Measurements from ENCODE around the gene SECTM1. TPM values are rescaled to one million over a fixed set of nuclear protein-coding genes. Genes with fewer than 3 reads are reported as not detected.

Gene SECTM1
- polyA plus RNA-seq, 1 experiment = 34.4 TPM

- POLR2A ChIA-PET = no interaction called here
- no peaks in the 10 kb centered on the region for H3K27me3 ChIP-seq (ENCODE audit: control insufficient read depth, insufficient read depth, low read length)
- TF ChIP-seq CTCF (IDR thresholded peaks at IDR 0.05; ENCODE audit: insufficient read depth, low read depth, low read length) = no peak
- H3K4me3 ChIP-seq (ENCODE audit: low read depth, low read length) = no peak overlapping the region
- CTCF ChIA-PET = interaction anchor here (1.2 to 2.4 kb wide), 5 partner anchors 9 to 31 kb away, joined by 4 to 11 read pairs (median 8); partner anchors contain the start of genes CD7 and SECTM1
- no peaks in the 10 kb centered on the region for H3K36me3 ChIP-seq (ENCODE audit: control insufficient read depth, insufficient read depth, low read length)
- no peak for DNase-seq (ENCODE audit: low read depth)
These were observed 31.5 kb downstream of the SECTM1 start for GRCh38 chr17:82301916-82302567.

- TF ChIP-seq CTCF (IDR thresholded peaks at IDR 0.05; ENCODE audit: insufficient read depth, low read depth, low read length) = no peak
- Histone ChIP-seq H3K4me3 (ENCODE audit: low read depth, low read length) (no peak overlapping the region), H3K27me3 (ENCODE audit: control insufficient read depth, insufficient read depth, low read length) (no peaks in the 10 kb centered on the region), H3K36me3 (ENCODE audit: control insufficient read depth, insufficient read depth, low read length) (no peaks in the 10 kb centered on the region)
- ChIA-PET CTCF (interaction anchor here (0.6 to 2.4 kb wide), 12 partner anchors 9 to 297 kb away, joined by 3 to 11 read pairs (median 4); partner anchors contain the start of genes CD7 and SECTM1), POLR2A (no interaction called here)
- no peak for DNase-seq (ENCODE audit: low read depth)
These were observed 32.2 kb downstream of the SECTM1 start for GRCh38 chr17:82301300-82301915.

GRCh38 chr17:82300707-82301270 is 32.8 kb downstream of the SECTM1 start:
- ChIA-PET POLR2A (no interaction called here), CTCF (interaction anchor here (0.6 to 2.4 kb wide), 14 partner anchors 10 to 297 kb away, joined by 3 to 11 read pairs (median 4); partner anchors contain the start of genes CD7 and SECTM1)
- DNase-seq (ENCODE audit: low read depth) = no peak
- Histone ChIP-seq H3K27me3 (ENCODE audit: control insufficient read depth, insufficient read depth, low read length) (no peaks in the 10 kb centered on the region), H3K4me3 (ENCODE audit: low read depth, low read length) (no peak overlapping the region), H3K36me3 (ENCODE audit: control insufficient read depth, insufficient read depth, low read length) (no peaks in the 10 kb centered on the region)
- peak; percentile 87 for TF ChIP-seq CTCF (IDR thresholded peaks at IDR 0.05; ENCODE audit: insufficient read depth, low read depth, low read length)

GRCh38 chr17:82300228-82300627 is 33.3 kb downstream of the SECTM1 start:
- ChIA-PET POLR2A (no interaction called here), CTCF (interaction anchor here (0.7 to 2.4 kb wide), 14 partner anchors 9 to 296 kb away, joined by 3 to 11 read pairs (median 4); partner anchors contain the start of genes CD7 and SECTM1)
- H3K27me3 ChIP-seq (ENCODE audit: control insufficient read depth, insufficient read depth, low read length) = no peaks in the 10 kb centered on the region
- no peak for DNase-seq (ENCODE audit: low read depth)
- H3K36me3 ChIP-seq (ENCODE audit: control insufficient read depth, insufficient read depth, low read length) = no peaks in the 10 kb centered on the region
- no peak overlapping the region for H3K4me3 ChIP-seq (ENCODE audit: low read depth, low read length)
- no peak for TF ChIP-seq CTCF (IDR thresholded peaks at IDR 0.05; ENCODE audit: insufficient read depth, low read depth, low read length)

GRCh38 chr17:82299452-82299851 is 34.1 kb downstream of the SECTM1 start:
- no peak for TF ChIP-seq CTCF (IDR thresholded peaks at IDR 0.05; ENCODE audit: insufficient read depth, low read depth, low read length)
- ChIA-PET POLR2A (no interaction called here), CTCF (interaction anchor here (0.7 to 2.1 kb wide), 7 partner anchors 9 to 115 kb away, joined by 3 to 8 read pairs (median 3); no protein-coding TSS in a partner anchor)
- no peak for DNase-seq (ENCODE audit: low read depth)
- Histone ChIP-seq H3K27me3 (ENCODE audit: control insufficient read depth, insufficient read depth, low read length) (no peaks in the 10 kb centered on the region), H3K4me3 (ENCODE audit: low read depth, low read length) (no peak overlapping the region), H3K36me3 (ENCODE audit: control insufficient read depth, insufficient read depth, low read length) (no peaks in the 10 kb centered on the region)

Data from BJ (cell line).